ENCODE measurements around the gene THUMPD3.

GRCh38 chr3:9327578-9327977 is 35.3 kb upstream of the THUMPD3 start:
- TF ChIP-seq OSR1 (CRISPR knock-in tag; IDR thresholded peaks at IDR 0.05) (no peak), SNAI2 (CRISPR knock-in tag; IDR thresholded peaks at IDR 0.05) (no peak), PATZ1 (CRISPR knock-in tag; IDR thresholded peaks at IDR 0.05; ENCODE audit: borderline replicate concordance) (no peak), CREB5 (CRISPR knock-in tag; IDR thresholded peaks at IDR 0.05; ENCODE audit: low read depth) (no peak)
